HG02588 (cell line): ENCODE data around the gene CHIC2.
"Not testable (repeated sequence)": the region's sequence is repeated elsewhere in the genome, so short reads cannot be mapped to it uniquely, and the experiment has no call there.

Experiments
- ATAC-seq: cut with Tn5 transposase; IDR thresholded peaks from one replicate; pipeline ENCODE4 v1.9.1; 2021; ENCODE audit warnings: mild to moderate bottlenecking, moderate library complexity; ENCODE audit not compliant: unreplicated experiment

Gene CHIC2

GRCh38 chr4:54064317-54065111 is at the start of gene CHIC2:
Gene CHIC2 (minus strand): TSS chr4:54064605. CDS start chr4:54064300, 305 bp downstream.
- peak; percentile 95 for ATAC-seq

GRCh38 chr4:54113206-54113605 is 48.8 kb upstream of the CHIC2 start:
- ATAC-seq = not testable (repeated sequence)

DNA sequence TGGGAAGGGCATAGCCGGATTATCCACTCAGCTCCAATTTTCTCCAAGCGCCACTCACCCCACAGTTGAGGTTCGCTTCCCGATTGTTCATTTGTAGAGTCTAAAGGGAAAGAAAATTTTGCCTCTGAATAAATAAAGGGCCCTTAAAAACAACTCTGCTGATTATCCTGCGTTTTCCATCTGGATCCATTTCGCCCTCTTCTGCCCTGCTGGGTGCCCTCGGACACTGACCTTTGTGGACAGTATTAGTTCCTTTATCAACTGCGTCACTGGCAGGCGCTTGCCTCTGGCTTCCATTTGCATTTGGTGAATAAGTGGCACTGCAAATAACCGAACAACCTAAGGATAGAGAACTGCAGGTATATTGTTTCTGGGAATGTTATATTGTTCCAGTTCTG is 45.6 kb upstream of the CHIC2 start:
- ATAC-seq = no peak

- ATAC-seq = no peak
Observed at GRCh38 chr4:54109241-54110018, 45.0 kb upstream of the CHIC2 start.

- no peak for ATAC-seq
Observed at GRCh38 chr4:54107951-54108748, 43.7 kb upstream of the CHIC2 start.

- no peak for ATAC-seq
Observed at GRCh38 chr4:54104907-54105306, 40.5 kb upstream of the CHIC2 start.

- no peak for ATAC-seq
Observed at GRCh38 chr4:54103190-54103574, 38.8 kb upstream of the CHIC2 start.

- ATAC-seq = no peak
Observed at GRCh38 chr4:54102531-54103106, 38.2 kb upstream of the CHIC2 start.

DNA sequence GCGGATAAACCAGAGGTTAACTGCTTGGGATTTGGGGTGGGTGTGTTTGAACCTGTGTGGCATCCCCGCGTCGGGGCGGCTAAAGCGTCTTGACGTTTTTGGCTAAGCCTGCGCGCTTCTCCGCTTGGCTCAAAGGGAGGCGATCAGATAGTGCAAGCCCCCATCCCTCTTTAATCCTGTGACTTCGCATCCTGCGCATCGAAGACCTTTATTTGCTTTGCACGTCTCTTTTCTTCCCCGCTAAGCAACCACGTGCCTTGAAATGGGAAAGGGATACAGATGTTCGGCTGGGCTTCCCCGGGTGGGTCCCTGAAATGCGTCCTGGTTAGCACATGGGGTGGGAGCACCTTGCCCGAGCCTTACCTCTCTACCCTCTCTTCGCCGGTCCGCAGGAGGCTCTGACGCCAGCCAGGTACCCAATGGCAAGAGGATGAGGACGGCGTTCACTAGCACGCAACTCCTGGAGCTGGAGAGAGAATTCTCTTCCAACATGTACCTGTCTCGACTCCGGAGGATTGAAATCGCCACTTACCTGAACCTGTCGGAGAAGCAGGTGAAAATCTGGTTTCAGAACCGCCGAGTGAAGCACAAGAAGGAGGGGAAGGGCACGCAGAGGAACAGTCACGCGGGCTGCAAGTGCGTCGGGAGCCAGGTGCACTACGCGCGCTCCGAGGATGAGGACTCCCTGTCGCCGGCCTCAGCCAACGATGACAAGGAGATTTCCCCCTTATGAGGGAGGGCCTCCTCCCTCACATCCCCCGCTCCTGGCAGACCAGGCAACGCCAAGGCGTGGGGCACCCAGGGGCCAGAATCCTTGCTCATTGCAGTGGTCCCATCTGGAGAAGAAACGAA is 37.0 kb upstream of the CHIC2 start:
- ATAC-seq = no peak

DNA sequence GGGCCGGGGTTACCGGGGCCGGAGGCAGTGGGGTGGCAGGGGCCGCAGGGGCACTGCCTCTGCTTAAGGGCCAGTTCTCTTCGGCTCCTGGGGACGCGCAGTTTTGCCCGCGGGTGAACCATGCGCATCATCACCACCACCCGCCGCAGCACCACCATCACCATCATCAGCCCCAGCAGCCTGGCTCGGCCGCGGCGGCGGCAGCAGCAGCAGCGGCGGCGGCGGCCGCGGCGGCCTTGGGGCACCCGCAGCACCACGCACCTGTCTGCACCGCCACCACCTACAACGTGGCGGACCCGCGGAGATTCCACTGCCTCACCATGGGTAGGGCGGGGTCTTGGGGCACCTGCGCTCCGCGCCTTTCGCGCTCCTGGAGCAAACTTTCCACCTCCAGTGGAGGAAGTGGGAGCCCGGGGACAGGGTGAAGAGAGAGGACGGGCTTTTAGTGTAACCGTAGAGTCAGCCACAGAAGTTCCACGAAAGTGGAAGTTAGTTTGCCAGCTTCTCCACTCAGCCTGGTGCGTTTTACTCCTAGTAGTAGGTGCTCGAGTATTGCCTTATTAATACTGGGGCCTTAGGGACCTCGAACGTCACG is 36.3 kb upstream of the CHIC2 start:
- ATAC-seq = no peak

DNA sequence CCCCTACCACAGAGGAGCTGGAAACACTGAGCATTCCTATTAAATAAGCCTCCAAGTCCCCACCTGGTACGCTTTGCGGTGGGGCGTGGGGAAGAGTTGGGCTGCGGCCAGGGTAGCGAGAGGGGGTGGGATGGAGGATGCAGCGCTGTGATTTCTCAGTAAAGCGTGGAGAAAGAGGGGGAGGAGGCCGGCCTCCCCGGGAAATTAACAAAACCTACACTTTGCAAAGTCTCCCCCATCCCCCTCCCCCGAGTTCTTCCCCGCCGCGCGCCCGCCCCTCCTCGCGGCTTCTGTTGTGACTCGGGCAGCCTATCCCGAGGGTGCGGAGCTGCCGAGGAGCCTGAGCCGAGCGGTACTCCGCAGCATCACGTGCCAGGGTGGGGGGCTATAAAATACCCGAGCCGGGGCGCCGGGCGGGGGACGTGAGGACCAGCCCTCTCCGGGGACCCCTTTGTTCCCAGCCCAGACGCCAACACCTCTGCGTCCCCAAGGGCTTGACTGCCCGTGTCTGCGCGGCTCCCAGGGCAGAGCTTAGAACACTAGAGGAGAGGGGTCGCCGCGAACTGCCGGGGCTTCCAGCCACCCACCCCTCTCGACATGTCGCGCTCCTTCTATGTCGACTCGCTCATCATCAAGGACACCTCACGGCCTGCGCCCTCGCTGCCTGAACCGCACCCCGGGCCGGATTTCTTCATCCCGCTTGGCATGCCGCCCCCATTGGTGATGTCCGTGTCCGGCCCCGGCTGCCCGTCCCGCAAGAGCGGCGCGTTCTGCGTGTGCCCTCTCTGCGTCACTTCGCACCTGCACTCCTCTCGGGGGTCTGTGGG is 35.6 kb upstream of the CHIC2 start, which contains the start of gene GSX2:
GSX2 (plus strand) TSS at position 416 of the 827 bp plus-strand sequence; CDS start at position 598, 182 bp downstream.
- ATAC-seq = no peak

GRCh38 chr4:54099287-54099747 is 34.9 kb upstream of the CHIC2 start:
- no peak for ATAC-seq

- no peak for ATAC-seq
Observed at GRCh38 chr4:54098375-54098774, 34.0 kb upstream of the CHIC2 start.

DNA sequence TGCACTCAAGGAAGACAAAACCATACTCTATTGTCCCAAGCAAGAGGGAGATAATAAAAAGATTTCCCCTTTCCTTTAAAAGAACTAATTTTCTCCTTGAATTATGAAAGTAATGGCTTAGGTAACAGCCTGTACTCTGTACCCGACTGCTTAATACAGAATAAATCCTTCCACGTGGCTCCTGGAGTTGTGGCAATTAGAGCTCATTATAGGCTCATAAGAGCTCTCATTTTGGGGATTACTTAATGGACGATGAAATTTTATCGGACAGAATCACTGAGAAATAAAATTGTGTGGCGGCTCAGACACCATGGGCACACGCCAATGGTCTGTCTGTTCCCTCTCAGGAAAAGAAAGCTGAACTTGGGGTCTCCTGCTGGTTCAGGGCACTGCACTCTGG is 32.7 kb upstream of the CHIC2 start:
- no peak for ATAC-seq

DNA sequence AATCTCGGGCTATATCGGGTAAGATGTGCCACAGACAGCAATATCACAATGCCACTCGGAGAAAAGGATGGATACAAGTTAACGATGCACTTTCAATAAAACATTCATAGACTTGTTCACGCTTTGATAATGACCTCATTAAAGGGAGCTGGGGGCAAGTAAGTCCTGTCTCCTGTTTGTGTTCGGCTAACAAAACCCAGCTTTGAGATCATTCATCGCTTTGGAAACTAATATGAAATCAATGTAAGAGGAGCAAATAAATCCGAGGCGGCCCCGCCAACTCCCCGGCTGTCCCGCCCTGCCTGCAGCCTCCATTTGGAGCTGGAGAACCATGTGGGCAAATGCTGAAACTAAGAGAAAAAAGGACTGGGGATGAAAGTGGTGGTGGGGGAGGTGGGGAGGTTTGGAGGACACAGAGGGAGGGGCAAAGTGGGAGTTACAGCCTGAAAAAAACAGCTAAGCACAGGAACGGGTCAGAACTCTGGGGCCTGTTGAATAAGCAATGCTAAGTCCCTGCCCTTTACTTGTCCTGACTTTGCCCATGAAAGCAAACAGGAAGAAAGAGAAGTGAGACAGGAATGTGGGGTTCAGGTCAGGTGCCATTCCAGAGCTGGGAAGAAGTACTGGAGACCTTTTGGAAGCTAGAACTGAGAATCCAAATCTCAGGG is 32.0 kb upstream of the CHIC2 start:
- ATAC-seq = no peak

GRCh38 chr4:54095110-54095825 is 30.9 kb upstream of the CHIC2 start:
- ATAC-seq = no peak

DNA sequence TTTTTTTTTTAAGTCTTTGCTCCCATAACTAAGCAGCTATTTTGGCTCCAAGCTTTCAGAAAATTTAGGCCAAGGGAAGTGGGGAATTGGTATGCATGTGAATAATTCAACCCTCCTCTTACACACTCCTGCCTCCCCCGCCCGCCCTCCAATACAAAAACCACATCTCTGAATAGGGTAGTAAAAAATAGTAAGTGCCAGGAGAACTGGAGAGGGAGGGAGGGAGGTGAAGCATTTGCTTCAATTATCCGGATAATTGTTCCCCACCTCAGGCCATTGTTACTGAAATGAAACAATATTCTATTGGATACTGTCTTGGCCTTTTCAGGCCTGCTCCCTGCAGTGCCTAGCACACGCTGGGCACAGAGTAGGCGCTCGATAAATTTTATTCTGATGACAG is 30.0 kb upstream of the CHIC2 start:
- no peak for ATAC-seq
